CD4-positive, alpha-beta T cell (primary cell): Measurements from ENCODE around the gene COPG2. TPM values are rescaled to one million over a fixed set of nuclear protein-coding genes. Genes with fewer than 3 reads are reported as not detected.

Experiments
- ATAC-seq: fragments of 200-7000 bp; cut with Tn5 transposase; one replicate; pipeline ENCODE4 v1.10.0; 2022; ENCODE audit warnings: mild to moderate bottlenecking; ENCODE audit not compliant: poor library complexity
- CTCF ChIA-PET: fragments of 350-600 bp; sonication (Branson Sonifier 250); formaldehyde crosslinking; loops from one replicate; lab custom pipeline; 2021; ENCODE audit warnings: antibody characterized with exemption, inconsistent platforms; lab: Charles Lee
- POLR2A ChIA-PET: fragments of 350-600 bp; sonication (Branson Sonifier 250); formaldehyde crosslinking; loops from one replicate; lab custom pipeline; 2021; ENCODE audit warnings: antibody characterized with exemption, inconsistent platforms; lab: Charles Lee
- DNase-seq, 14 experiments: peaks; one replicate each; pipeline ENCODE4 v3.0.0-alpha.2; 2013 to 2020; ENCODE audit warnings: mixed read lengths in 2 of 14
- H3K27ac ChIP-seq, 2 donors: one replicate each; pipeline versions ENCODE4 v1.5.1 to v1.7.0; 2013; ENCODE audit warnings: low read length in 2 of 2, low read depth in 1 of 2, mild to moderate bottlenecking in 1 of 2
- H3K27me3 ChIP-seq, 2 experiments: 1 replicate in 1 of 2; 2 replicates in 1 of 2; pipeline versions ENCODE4 v1.6.1 to v1.7.0; 2013; ENCODE audit warnings: low read length in 2 of 2, control low read depth in 1 of 2, mild to moderate bottlenecking in 1 of 2, moderate library complexity in 1 of 2; ENCODE audit not compliant: insufficient read depth in 2 of 2, control insufficient read depth in 1 of 2
- H3K36me3 ChIP-seq: one replicate; pipeline ENCODE4 v1.6.1; 2013; ENCODE audit warnings: low read length, control low read depth; ENCODE audit not compliant: insufficient read depth
- H3K4me1 ChIP-seq: one replicate; pipeline ENCODE4 v1.6.1; 2013; ENCODE audit warnings: low read length, control low read depth; ENCODE audit not compliant: insufficient read depth
- H3K4me3 ChIP-seq: one replicate; pipeline ENCODE4 v1.5.1; 2013; ENCODE audit warnings: mild to moderate bottlenecking, low read length, moderate library complexity
- H3K9me3 ChIP-seq, 2 experiments: 1 replicate in 1 of 2; 2 replicates in 1 of 2; pipeline versions ENCODE4 v1.6.1 to v1.7.0; 2013; ENCODE audit warnings: low read length in 2 of 2, mild to moderate bottlenecking in 2 of 2, control low read depth in 1 of 2, moderate library complexity in 1 of 2; ENCODE audit not compliant: control insufficient read depth in 1 of 2, insufficient read depth in 1 of 2
- H3K27ac Mint-ChIP-seq: one replicate; pipeline ENCODE4 v1.8.0; 2020; ENCODE audit warnings: mixed read lengths
- H3K27me3 Mint-ChIP-seq: one replicate; pipeline ENCODE4 v1.8.0; 2021; ENCODE audit warnings: mixed read lengths
- H3K36me3 Mint-ChIP-seq: one replicate; pipeline ENCODE4 v1.8.0; 2021; ENCODE audit warnings: low read depth, mixed read lengths
- H3K4me1 Mint-ChIP-seq: one replicate; pipeline ENCODE4 v1.8.0; 2021; ENCODE audit warnings: low read depth, mixed read lengths
- H3K4me3 Mint-ChIP-seq: one replicate; pipeline ENCODE4 v1.8.0; 2020; ENCODE audit warnings: mild to moderate bottlenecking, mixed read lengths
- H3K9me3 Mint-ChIP-seq: one replicate; pipeline ENCODE4 v1.8.0; 2020; ENCODE audit warnings: mixed read lengths
- intact Hi-C, 2 experiments: fragments of 100-400 bp; cut with DNase I in 1 of 2; cut with micrococcal nuclease in 1 of 2; formaldehyde crosslinking; loops; one replicate each; pipeline versions ENCODE4 v1.15.1 to v1.9.0; 2023 to 2025; cut with DNase I, micrococcal nuclease
- total RNA-seq, 174 experiments: library from RNA in 2 of 174; stranded (reverse) in 2 of 174; gene quantifications; one replicate each; pipeline ENCODE4 v1.2.3 and lab custom pipeline; 2021 to 2026
- TF ChIP-seq, protein P1 (sequence below): fragments of 200-600 bp; IDR thresholded peaks from one replicate; pipeline ENCODE4 v1.8.0; 2022; ENCODE audit warnings: antibody characterized with exemption, mild to moderate bottlenecking

The COPG2 gene
- total RNA-seq, 2 experiments from 2014 or later = 4.1 to 4.3 TPM

DNA sequence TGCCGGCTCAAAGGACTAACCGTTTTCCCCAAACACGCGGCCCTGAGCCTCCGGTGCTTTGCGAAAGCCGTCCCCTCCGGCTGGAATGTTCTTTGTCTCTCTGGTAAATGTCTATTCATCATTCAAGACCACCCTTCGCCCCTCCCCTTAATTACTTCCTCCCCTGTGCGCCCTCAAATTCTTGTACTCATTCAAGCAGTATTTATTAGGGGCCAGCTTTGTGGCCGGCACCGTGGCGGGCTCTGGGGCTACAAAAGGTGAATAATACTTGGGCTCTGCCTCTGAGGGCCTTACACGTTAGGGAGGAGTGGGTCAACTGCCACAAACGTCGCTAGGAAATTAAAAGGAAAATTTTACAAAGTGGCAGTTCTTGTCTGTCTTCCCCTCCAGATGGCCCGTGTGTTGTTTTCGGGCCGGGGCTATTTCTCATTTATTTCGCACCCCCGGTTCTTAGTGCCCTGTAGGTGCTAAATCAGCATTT lies 178.2 kb downstream of the COPG2 start:
- peaks cover 76% of the 10 kb centered on the region for H3K27me3 Mint-ChIP-seq
- no peaks in the 10 kb centered on the region for H3K9me3 Mint-ChIP-seq
- H3K36me3 ChIP-seq = no peaks in the 10 kb centered on the region
- ChIA-PET POLR2A (no interaction called here), CTCF (no interaction called here)
- H3K27me3 ChIP-seq = peaks cover 25 to 29% of the 10 kb centered on the region in 2 experiments
- H3K9me3 ChIP-seq = peaks cover 0 to 24% of the 10 kb centered on the region in 2 experiments
- ATAC-seq (no peak), DNase-seq (no peak)
- no peak overlapping the region for H3K4me3 ChIP-seq
- peaks cover 43% of the 10 kb centered on the region for H3K4me1 ChIP-seq
- H3K27ac ChIP-seq = no peak overlapping the region
- TF ChIP-seq, protein P1, sequence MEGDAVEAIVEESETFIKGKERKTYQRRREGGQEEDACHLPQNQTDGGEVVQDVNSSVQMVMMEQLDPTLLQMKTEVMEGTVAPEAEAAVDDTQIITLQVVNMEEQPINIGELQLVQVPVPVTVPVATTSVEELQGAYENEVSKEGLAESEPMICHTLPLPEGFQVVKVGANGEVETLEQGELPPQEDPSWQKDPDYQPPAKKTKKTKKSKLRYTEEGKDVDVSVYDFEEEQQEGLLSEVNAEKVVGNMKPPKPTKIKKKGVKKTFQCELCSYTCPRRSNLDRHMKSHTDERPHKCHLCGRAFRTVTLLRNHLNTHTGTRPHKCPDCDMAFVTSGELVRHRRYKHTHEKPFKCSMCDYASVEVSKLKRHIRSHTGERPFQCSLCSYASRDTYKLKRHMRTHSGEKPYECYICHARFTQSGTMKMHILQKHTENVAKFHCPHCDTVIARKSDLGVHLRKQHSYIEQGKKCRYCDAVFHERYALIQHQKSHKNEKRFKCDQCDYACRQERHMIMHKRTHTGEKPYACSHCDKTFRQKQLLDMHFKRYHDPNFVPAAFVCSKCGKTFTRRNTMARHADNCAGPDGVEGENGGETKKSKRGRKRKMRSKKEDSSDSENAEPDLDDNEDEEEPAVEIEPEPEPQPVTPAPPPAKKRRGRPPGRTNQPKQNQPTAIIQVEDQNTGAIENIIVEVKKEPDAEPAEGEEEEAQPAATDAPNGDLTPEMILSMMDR = no peak
- intact Hi-C loops = loop anchor here in 1 of 2 experiments (5.0 kb wide), 1 partner anchor 418 kb away; the partner anchor contains the start of gene KLHDC10
- H3K4me3 Mint-ChIP-seq = no peak overlapping the region
- no peak overlapping the region for H3K27ac Mint-ChIP-seq
- H3K36me3 Mint-ChIP-seq = no peaks in the 10 kb centered on the region
- peaks cover 29% of the 10 kb centered on the region for H3K4me1 Mint-ChIP-seq

DNA sequence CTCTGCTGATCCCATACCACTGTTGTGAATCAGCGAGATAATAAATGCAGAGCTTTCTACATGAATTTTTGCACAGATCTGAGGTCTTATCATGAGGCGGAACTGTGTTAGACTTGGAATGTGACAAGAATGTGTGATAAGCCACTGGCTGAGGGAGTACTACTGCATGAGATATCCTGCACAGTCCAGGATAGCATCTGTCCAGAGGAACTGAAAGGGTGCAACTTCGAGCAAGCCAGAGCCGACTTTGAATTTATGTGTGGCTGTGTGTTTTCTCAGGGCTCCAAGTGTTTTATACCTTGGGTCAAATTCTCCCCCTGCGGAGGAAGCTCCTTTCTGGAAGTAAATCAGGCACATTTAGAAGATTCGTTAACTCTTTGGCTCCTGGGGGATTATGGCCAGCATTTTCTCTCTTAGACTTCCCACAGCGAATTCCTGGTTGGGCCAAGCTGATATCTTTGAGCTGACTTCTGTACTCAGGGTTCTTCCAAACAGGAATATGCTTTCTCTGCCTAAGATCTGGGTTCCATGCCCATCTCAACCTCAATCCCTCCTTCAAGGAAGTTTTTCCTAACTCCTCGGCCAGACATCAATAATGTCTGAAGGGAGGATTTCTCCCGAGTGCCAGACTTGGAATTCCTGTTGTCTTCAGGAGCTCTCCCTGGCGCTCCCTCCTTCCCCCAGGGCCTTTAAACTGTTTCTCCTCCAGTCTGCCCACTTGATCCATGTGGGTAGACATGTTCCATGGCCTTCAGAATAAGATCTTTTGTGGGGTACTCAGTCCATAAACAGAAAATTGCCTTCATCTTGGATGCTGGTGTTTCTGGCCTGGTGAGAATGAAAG lies 179.2 kb downstream of the COPG2 start:
- H3K9me3 ChIP-seq = peaks cover 0 to 24% of the 10 kb centered on the region in 2 experiments
- peak overlapping the region; percentile 17 for H3K4me3 Mint-ChIP-seq
- H3K27ac Mint-ChIP-seq = no peak overlapping the region
- CTCF ChIA-PET = no interaction called here
- POLR2A ChIA-PET = no interaction called here
- H3K27ac ChIP-seq = no peak overlapping the region
- H3K27me3 Mint-ChIP-seq = peaks cover 75% of the 10 kb centered on the region
- TF ChIP-seq, protein P1 = no peak
- no peaks in the 10 kb centered on the region for H3K36me3 ChIP-seq
- H3K9me3 Mint-ChIP-seq = no peaks in the 10 kb centered on the region
- peaks cover 37% of the 10 kb centered on the region for H3K4me1 Mint-ChIP-seq
- no peaks in the 10 kb centered on the region for H3K36me3 Mint-ChIP-seq
- peaks cover 43% of the 10 kb centered on the region for H3K4me1 ChIP-seq
- intact Hi-C loops = loop anchor here (5.0 to 10.0 kb wide), 3 partner anchors 87 to 265 kb away; no protein-coding TSS in a partner anchor
- H3K27me3 ChIP-seq = peaks cover 21 to 36% of the 10 kb centered on the region in 2 experiments
- H3K4me3 ChIP-seq = no peak overlapping the region
- ATAC-seq (no peak), DNase-seq (no peak)

DNA sequence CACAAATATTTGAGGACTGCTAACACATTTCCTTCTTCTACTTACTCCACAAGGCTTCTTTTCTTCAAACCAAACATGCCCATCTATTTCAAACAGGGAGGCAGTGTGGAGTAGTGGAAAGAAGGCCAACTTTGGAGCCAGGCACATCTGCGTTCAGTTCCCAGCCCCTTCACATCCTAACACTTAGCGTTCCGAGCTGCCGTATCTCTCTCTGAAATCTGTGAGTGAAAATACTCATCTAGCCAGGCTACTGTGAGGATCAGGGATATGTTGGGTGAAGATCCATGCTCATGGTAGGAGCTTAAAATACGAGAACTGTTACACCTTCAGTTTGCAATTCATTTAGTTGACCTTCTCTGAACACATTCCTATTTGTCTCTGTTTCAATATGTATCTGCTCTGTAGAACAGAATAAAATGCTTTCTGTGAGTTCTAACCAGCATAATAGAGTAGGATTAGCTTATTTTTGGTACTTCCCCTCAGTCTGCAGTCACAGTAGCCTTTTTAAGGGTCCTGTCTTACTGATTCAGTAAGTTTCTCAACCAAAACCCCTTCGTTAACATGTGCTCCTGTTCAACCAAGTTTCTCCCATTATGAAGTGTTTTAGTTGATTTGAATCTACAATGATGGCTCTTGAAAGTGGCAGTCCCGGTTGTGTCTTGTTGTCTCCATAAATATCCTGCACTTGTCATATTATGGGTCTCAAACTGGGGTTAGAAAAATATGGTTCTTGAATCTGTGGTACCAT lies 180.0 kb downstream of the COPG2 start:
- Mint-ChIP-seq H3K4me3 (peak overlapping the region; percentile 42), H3K27me3 (peaks cover 73% of the 10 kb centered on the region), H3K27ac (no peak overlapping the region), H3K36me3 (no peaks in the 10 kb centered on the region), H3K9me3 (no peaks in the 10 kb centered on the region), H3K4me1 (peaks cover 37% of the 10 kb centered on the region)
- H3K9me3 ChIP-seq = peaks cover 0 to 24% of the 10 kb centered on the region in 2 experiments
- ATAC-seq (no peak), DNase-seq (no peak)
- ChIA-PET POLR2A (no interaction called here), CTCF (no interaction called here)
- peaks cover 18 to 33% of the 10 kb centered on the region in 2 experiments for H3K27me3 ChIP-seq
- intact Hi-C loops = loop anchor here (5.0 to 10.0 kb wide), 3 partner anchors 86 to 266 kb away; no protein-coding TSS in a partner anchor
- H3K4me3 ChIP-seq = no peak overlapping the region
- TF ChIP-seq, protein P1 = no peak
- H3K4me1 ChIP-seq = peaks cover 42% of the 10 kb centered on the region
- no peaks in the 10 kb centered on the region for H3K36me3 ChIP-seq
- H3K27ac ChIP-seq = no peak overlapping the region
